ENCODE results near the gene MORN1.

DNA sequence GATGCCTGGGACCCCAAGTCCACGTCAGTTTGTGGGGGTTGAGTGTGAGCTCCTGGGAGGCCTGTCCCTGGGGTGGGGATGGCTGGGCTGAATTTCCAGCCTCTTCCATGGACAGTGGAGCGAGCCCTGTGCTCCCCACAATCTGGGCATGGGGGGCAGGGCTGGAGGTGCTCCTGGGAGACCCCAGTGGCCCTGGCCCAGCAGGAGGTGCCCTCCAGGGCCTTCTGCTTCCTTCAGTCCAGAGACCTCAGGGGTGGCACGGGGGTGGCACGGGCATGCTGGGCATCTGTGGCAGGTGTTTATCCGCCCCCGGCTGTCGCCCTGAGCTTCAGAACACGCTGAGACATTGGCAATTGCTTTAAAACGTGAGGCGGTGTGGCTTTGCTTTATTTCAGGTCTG lies 40.9 kb downstream of the MORN1 start:
- TF ChIP-seq JUNB (IDR thresholded peaks at IDR 0.05; ENCODE audit: unreplicated experiment), result no peak
- TF ChIP-seq CTCF (conservative IDR thresholded peaks at IDR 0.05; ENCODE audit: low read depth in 2 of 2), result no peak
- TF ChIP-seq EZH2 (IDR thresholded peaks at IDR 0.05; ENCODE audit: low read depth, unreplicated experiment), result no peak
- TF ChIP-seq REST (IDR thresholded peaks at IDR 0.05; ENCODE audit: unreplicated experiment), result no peak
- no peak for TF ChIP-seq POLR2AphosphoS5 (IDR thresholded peaks at IDR 0.05; ENCODE audit: low read depth)

All from GM23338 (cell line).